ENCODE results near the gene PKD1.

GRCh38 chr16:2087748-2088631 is 47.7 kb downstream of the PKD1 start:
- no peak for TF ChIP-seq CTCF (IDR thresholded peaks at IDR 0.05)
- TF ChIP-seq POLR2AphosphoS5 (IDR thresholded peaks at IDR 0.05) = no peak
